HuH-7 (cell line): ENCODE results near the gene TPSB2.

Experiments
- DNase-seq: peaks from one replicate; pipeline ENCODE4 v3.0.0; 2011; ENCODE audit warnings: low spot score

The TPSB2 gene

GRCh38 chr16:1181404-1182315 is 48.3 kb downstream of the TPSB2 start:
- no peak for DNase-seq

GRCh38 chr16:1180549-1181403 is 49.2 kb downstream of the TPSB2 start:
- DNase-seq = no peak
